K562 (cell line): ENCODE results near the gene CLEC17A. TPM values are rescaled to one million over a fixed set of nuclear protein-coding genes. Genes with fewer than 3 reads are reported as not detected.

Source experiments
- ARHGAP35 ChIP-seq: fragments of 450-650 bp; IDR thresholded peaks from 2 replicates; pipeline ENCODE4 v1.6.1; 2018; ENCODE audit not compliant: partially characterized antibody
- BRCA1 ChIP-seq, 2 experiments: fragments of 450-650 bp in 1 of 2; sonication (generic) in 1 of 2; formaldehyde crosslinking in 1 of 2; IDR thresholded peaks; 2 replicates each; pipeline versions ENCODE4 v1.5.0 to v1.6.1; 2017 to 2020; ENCODE audit warnings: mild to moderate bottlenecking in 1 of 2, missing genetic modification reagents in 1 of 2
- CBX2 ChIP-seq: fragments of 200-600 bp; sonication (generic); IDR thresholded peaks from one replicate; pipeline ENCODE4 v1.6.1; 2012; ENCODE audit warnings: mild to moderate bottlenecking, low read length, inconsistent platforms; ENCODE audit not compliant: insufficient read depth, poor library complexity, severe bottlenecking
- CC2D1A ChIP-seq: fragments of 450-650 bp; IDR thresholded peaks from 2 replicates; pipeline ENCODE4 v1.6.1; 2017; ENCODE audit warnings: mild to moderate bottlenecking
- DDX20 ChIP-seq: fragments of 450-650 bp; IDR thresholded peaks from 2 replicates; pipeline ENCODE4 v1.6.1; 2016; ENCODE audit warnings: missing genetic modification characterization, low read depth, mild to moderate bottlenecking, missing compliant biosample characterization, moderate library complexity
- ETV5 ChIP-seq: sonication (generic); formaldehyde crosslinking; IDR thresholded peaks from 2 replicates; pipeline ENCODE4 v1.4.0; 2020; ENCODE audit warnings: low read depth, mild to moderate bottlenecking, missing genetic modification reagents
- FOXJ2 ChIP-seq: fragments of 200-800 bp; sonication (Bioruptor generic); IDR thresholded peaks from 2 replicates; pipeline ENCODE4 v1.6.1; 2016; ENCODE audit warnings: missing genetic modification characterization, missing compliant biosample characterization
- HCFC1 ChIP-seq: IDR thresholded peaks from 2 replicates; pipeline ENCODE4 v1.6.1; 2012; ENCODE audit warnings: low read depth, low read length, improper control_type of control experiment
- HEY1 ChIP-seq: fragments of 250-450 bp; sonication (Bioruptor Pico); IDR thresholded peaks from 2 replicates; pipeline ENCODE4 v1.5.0; 2020; ENCODE audit warnings: mild to moderate bottlenecking, moderate library complexity, borderline replicate concordance
- HMGN3 ChIP-seq: IDR thresholded peaks from 2 replicates; pipeline ENCODE4 v1.6.1; 2011; ENCODE audit warnings: borderline replicate concordance, low read depth, mild to moderate bottlenecking, mixed read lengths, low read length; ENCODE audit not compliant: insufficient read length; ENCODE audit errors: extremely low read depth
- LEF1 ChIP-seq: fragments of 450-650 bp; IDR thresholded peaks from 2 replicates; pipeline ENCODE4 v1.6.1; 2016; ENCODE audit warnings: mild to moderate bottlenecking
- NFIC ChIP-seq: fragments of 450-650 bp; IDR thresholded peaks from 2 replicates; pipeline ENCODE4 v1.6.1; 2017; ENCODE audit warnings: mild to moderate bottlenecking, inconsistent platforms
- POLR2B ChIP-seq: fragments of 450-650 bp; IDR thresholded peaks from 2 replicates; pipeline ENCODE4 v1.6.1; 2018; ENCODE audit warnings: low read depth; ENCODE audit not compliant: partially characterized antibody
- RBM15 ChIP-seq: fragments of 200-400 bp; formaldehyde crosslinking; IDR thresholded peaks from 2 replicates; pipeline ENCODE4 v1.6.1; 2018; ENCODE audit warnings: mild to moderate bottlenecking, low read length, moderate library complexity; ENCODE audit not compliant: insufficient read depth
- RERE ChIP-seq: sonication (generic); formaldehyde crosslinking; IDR thresholded peaks from 2 replicates; pipeline ENCODE4 v1.8.0; 2023; ENCODE audit warnings: missing genetic modification reagents, mild to moderate bottlenecking, borderline replicate concordance
- TRIM25 ChIP-seq: fragments of 450-650 bp; IDR thresholded peaks from 2 replicates; pipeline ENCODE4 v1.7.0; 2016; ENCODE audit warnings: borderline replicate concordance
- XRCC4 ChIP-seq: IDR thresholded peaks from one replicate; pipeline ENCODE4 v1.6.1; 2011; ENCODE audit not compliant: insufficient read depth, insufficient read length; ENCODE audit errors: extremely low read depth
- ZFP36 ChIP-seq: fragments of 150-350 bp; IDR thresholded peaks from 2 replicates; pipeline ENCODE4 v1.6.1; 2018; ENCODE audit warnings: low read length, low read depth; ENCODE audit not compliant: partially characterized antibody
- ZNF121 ChIP-seq: sonication (generic); formaldehyde crosslinking; conservative IDR thresholded peaks from 2 replicates; pipeline ENCODE4 v1.8.0; 2022; ENCODE audit warnings: missing genetic modification reagents
- ZNF133 ChIP-seq: fragments of 250-450 bp; sonication (Bioruptor Pico); IDR thresholded peaks from 2 replicates; pipeline ENCODE4 v1.4.0; 2020; ENCODE audit warnings: mild to moderate bottlenecking
- ZNF212 ChIP-seq: fragments of 450-650 bp; formaldehyde crosslinking; IDR thresholded peaks from 2 replicates; pipeline ENCODE4 v1.4.0; 2020; ENCODE audit warnings: mild to moderate bottlenecking
- ZNF41 ChIP-seq: fragments of 250-450 bp; sonication (Bioruptor Pico); conservative IDR thresholded peaks from 2 replicates; pipeline ENCODE4 v1.4.0; 2020; ENCODE audit warnings: mild to moderate bottlenecking
- polyA plus RNA-seq, 8 experiments: library from polyadenylated mRNA; depleted of rRNA in 4 of 8; stranded (reverse) in 5 of 8; unstranded in 3 of 8; fragments of >200 nt; fragmentation: Nextera tagmentation in 2 of 8; fragmentation: Illumina TruSeq in 1 of 8; extraction: Ambion mirVana in 2 of 8; extraction: Trizol in 1 of 8; gene quantifications; 2 replicates each; pipeline versions ENCODE4 v1.2.1 to v1.2.3, GENCODE V29; 2011 to 2014; ENCODE audit warnings: inconsistent platforms in 1 of 8, missing spikeins in 1 of 8
- total RNA-seq, 7 experiments: library from RNA; depleted of rRNA in 6 of 7; stranded (reverse); fragments of >200 nt in 6 of 7; fragmentation: Illumina TruSeq in 2 of 7; extraction: Trizol in 2 of 7; gene quantifications; 2 replicates each; pipeline versions ENCODE4 v1.2.1 to v1.2.3, GENCODE V29; 2011 to 2021; ENCODE audit warnings: low replicate concordance in 1 of 7

Gene CLEC17A
- total and polyA plus RNA-seq, 9 of the 15 experiments (the other 6 are each of a cell fraction or from before 2014, with no cell fraction given): 0.03 TPM; not detected in 8

- no peak; the same call in 1 of the 2 replicates for TF ChIP-seq ETV5 (CRISPR knock-in tag)
- TF ChIP-seq ARHGAP35: no peak
- TF ChIP-seq CC2D1A: peak; percentile 100
- no peak for TF ChIP-seq FOXJ2 (tag)
- TF ChIP-seq ZNF133 (CRISPR knock-in tag): no peak
- TF ChIP-seq RBM15: no peak
- TF ChIP-seq DDX20 (tag): no peak
- TF ChIP-seq TRIM25: no peak
- TF ChIP-seq BRCA1 (IDR thresholded peaks at IDR 0.05): no peak
- no peak for TF ChIP-seq BRCA1 (CRISPR knock-in tag; IDR thresholded peaks at IDR 0.05)
- no peak for TF ChIP-seq ZFP36
- peak; percentile 59 for TF ChIP-seq NFIC
- peak; percentile 66 for TF ChIP-seq HMGN3
- no peak for TF ChIP-seq ZNF212
- no peak for TF ChIP-seq CBX2
- no peak for TF ChIP-seq RERE (CRISPR knock-in tag)
- TF ChIP-seq HCFC1: peak; percentile 89
- no peak for TF ChIP-seq ZNF41 (CRISPR knock-in tag)
- TF ChIP-seq LEF1: no peak
- no peak for TF ChIP-seq XRCC4
- TF ChIP-seq HEY1: no peak
- TF ChIP-seq ZNF121 (CRISPR knock-in tag): no peak
- peak; percentile 80 for TF ChIP-seq POLR2B
Measured at GRCh38 chr19:14571695-14572490, 11.0 kb upstream of the CLEC17A start, which contains the start of gene NDUFB7 (continued).
